COLO668 (cell line): ENCODE results near the gene ZNF407.

Experiments
- DNase-seq: peaks from one replicate; lab custom pipeline; 2025; ENCODE audit not compliant: unreplicated experiment; lab: John Stamatoyannopoulos, UW

The ZNF407 gene

GRCh38 chr18:74996055-74996454 is 398.4 kb downstream of the ZNF407 start:
- no peak for DNase-seq

- DNase-seq = no peak
Measured at GRCh38 chr18:74996996-74997395, 399.3 kb downstream of the ZNF407 start.

DNA sequence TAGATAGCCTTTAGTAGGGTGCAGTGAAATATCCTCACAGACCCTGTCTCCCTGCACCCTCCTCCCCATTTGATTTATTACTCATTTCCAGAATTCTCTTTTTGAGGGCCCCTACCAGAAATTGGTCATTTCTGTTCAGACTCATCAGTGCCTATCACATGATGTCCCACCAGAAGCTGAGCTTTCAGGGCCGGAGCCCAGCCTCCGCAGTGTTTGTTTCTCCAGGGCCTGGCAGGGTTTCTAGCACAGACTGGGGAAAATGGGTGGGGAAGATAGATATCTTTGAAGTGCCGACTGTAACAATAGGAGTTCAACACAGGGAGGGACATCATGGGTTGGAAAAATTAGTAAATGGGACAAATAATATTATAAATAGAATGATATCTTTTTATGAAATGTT is 403.2 kb downstream of the ZNF407 start:
- no peak for DNase-seq

- DNase-seq = no peak
Measured at GRCh38 chr18:75003039-75003438, 405.4 kb downstream of the ZNF407 start.

DNA sequence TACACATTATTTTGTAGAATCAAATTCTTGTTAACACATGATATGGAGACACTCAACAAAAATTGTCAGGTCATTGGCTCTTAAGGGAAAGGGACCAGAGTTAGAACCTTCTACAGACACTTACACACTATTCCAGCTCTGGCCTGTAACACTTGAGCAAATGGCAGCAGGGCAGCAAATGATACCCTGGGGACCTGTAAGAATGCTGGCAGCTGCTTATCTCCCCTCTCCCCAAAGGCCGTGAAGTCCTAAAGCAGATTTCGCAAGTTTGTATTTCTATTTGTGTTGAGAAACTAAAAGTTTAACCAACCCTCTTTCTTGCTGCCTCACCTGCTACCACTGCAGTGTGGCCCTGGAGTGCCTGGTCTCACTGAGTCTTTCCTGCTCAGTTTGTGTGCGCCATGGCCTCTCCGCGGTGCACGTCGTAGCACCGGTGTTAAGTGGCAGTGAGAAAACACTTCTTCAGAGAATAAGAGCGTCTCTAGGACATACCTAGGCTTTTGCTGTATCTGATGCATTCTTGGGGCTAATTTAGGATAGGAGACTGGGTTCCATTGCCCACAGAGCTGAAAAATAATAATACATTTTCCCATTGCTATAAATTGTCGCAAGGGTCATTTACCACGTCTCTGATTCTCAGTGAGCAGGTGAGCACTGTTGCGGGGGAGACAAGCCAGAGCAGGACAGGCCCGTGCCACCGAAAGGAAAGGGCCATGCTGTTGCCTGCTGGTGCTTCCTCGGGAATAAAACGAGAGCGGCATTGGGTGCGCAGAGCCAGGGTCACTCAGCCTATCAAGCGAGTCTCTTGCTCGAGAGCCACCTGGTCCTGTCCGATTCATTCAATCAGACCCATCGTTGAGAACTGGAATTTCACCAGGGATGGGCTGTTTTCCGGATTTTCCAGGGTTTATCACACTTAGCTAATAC is 406.4 kb downstream of the ZNF407 start:
- no peak for DNase-seq

- DNase-seq = no peak
Measured at GRCh38 chr18:75005626-75006025, 408.0 kb downstream of the ZNF407 start.

DNA sequence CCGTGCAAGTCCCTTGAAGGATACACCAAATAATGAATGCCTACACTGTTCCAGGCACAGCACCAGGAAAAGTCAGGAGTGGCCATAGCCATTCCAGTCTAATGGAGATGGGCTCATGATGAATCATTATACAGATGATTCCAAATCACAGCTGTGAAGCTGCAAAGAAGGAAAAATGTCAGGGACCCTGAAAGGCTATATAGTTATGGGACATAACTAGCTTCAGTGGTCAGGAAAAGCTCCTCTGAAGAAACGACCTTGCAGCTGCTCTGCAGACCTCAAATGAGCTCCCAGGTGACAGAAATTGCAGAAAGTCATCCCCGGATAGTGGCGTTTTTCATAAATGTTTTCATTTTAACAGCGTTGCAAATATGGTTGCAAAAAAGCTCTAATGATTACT is 410.5 kb downstream of the ZNF407 start:
- DNase-seq = no peak

DNA sequence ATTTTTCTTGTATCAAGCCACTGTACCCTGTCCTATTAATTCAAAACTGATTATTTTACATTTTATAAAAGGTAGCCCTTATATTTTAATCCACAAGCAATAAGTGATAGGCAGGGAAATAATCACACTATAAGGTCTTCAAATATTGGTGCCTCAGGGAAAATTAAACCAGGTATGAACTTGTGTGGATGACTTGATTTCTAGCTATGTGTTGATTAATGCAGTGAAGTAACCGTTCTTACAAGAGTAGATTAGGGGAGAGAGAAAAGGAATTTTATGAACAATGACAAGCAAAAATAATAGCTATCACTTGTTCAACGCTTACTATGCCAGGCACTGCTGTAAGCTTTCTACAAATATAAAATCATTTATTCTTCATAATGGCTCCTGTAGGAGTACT is 411.6 kb downstream of the ZNF407 start:
- DNase-seq = no peak

- DNase-seq = no peak
Measured at GRCh38 chr18:75009878-75010277, 412.2 kb downstream of the ZNF407 start.

DNA sequence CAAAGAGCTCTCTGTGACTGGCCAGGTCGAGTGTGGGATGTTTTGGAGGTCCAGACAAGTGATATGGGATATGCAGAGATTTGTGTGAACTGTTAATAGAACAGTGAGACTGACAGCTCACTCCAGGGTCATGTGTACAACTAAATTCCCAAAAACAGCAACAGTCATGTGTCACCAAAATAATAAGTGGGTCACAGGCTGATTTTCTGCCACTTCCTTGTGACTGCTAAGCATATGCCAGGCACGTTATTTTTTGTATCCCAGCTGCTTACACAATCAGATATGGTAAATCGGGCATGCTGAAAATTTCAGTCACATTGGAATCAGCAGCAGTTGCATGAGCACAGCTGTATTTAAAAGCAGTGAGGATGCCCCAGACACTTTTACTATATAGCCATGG is 412.6 kb downstream of the ZNF407 start:
- no peak for DNase-seq

- DNase-seq = no peak
Measured at GRCh38 chr18:75010689-75011088, 413.0 kb downstream of the ZNF407 start.

DNA sequence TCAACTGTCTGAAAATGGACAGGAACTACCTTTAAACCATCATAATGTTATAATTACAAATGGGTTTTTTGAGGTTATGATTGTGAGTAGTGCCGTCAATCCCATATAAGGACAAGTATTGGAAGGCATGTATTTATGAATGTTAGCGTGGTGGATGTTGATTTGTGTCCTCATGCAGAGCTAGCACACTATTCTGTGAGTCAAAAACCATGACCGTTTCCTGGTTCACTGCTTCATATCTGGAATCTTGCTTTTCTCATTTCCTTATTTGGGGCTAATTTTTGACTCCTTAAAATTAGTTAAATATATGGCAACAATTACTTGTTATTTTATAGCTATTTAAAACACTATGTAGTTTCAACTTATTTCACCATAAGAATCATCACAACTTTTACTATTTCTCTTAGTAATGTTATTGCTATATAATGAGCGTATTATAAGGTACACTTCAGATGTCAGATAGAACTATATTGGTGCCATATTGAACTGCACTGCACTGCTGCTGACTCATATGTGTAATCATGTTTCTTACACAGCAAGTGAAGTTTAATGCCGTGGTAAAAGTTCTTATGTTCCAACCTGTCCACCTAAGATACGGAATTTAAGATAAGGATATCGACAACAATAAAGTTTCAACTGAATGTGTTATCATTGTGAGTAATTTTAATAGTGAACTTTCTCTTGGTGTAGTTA is 418.5 kb downstream of the ZNF407 start:
- DNase-seq = no peak

GRCh38 chr18:75023473-75023872 is 425.8 kb downstream of the ZNF407 start:
- DNase-seq = no peak

DNA sequence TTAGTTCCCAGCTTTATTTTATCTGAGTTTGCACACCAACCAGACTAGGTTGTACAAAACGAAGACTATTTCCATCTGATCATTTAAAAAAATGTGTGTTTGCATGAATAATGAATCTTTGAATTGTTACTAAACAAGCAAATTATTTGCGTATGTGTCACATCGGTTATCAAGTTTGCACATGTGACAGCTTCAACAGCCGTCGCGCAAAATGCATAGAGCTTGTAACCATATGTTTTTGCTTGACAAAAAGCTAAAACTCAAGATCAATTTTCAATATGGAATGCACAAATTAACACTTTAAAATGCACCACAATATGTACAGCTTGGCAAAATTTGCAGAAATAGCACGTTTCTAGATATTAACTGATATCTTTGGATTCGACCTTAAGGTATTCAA is 427.2 kb downstream of the ZNF407 start:
- no peak for DNase-seq

DNA sequence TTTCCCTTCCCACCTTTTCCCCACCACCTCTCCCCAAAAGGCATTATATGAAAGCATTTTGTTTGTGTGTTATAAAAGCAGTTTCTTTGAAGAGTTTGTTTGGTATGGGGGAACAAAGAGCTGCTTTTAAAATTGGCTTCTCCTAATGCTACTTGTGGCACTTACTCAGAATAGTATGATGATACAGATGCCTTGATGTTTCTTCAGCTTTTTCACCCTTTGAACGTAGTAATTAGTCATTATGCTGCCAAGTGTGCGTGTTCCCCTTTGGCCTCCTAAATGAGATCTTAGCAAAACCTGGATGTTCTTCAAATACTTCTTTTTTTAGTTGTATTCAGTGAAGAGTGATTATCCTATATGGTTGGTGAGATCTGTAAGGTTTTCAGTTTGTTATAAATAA is 427.9 kb downstream of the ZNF407 start:
- DNase-seq = no peak

DNA sequence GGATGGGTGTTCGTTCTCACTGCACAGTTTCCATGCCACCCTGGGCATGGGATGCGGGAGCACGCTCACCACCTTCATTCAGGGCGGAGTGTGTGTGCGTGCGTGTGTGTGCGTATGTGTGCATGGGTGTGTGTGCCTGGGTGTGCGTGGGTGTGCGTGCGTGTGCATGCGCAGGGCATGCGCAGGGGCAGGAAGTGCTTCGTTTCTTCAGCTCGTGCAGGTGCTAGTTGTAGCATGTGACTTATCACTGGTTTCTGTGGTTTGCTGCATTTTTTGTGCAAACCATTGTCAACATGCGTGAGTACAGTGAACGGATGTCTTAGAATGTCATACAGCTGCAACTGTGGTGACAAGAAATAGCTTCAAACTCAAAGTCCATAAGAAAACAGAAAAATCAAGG is 431.8 kb downstream of the ZNF407 start:
- no peak for DNase-seq

DNA sequence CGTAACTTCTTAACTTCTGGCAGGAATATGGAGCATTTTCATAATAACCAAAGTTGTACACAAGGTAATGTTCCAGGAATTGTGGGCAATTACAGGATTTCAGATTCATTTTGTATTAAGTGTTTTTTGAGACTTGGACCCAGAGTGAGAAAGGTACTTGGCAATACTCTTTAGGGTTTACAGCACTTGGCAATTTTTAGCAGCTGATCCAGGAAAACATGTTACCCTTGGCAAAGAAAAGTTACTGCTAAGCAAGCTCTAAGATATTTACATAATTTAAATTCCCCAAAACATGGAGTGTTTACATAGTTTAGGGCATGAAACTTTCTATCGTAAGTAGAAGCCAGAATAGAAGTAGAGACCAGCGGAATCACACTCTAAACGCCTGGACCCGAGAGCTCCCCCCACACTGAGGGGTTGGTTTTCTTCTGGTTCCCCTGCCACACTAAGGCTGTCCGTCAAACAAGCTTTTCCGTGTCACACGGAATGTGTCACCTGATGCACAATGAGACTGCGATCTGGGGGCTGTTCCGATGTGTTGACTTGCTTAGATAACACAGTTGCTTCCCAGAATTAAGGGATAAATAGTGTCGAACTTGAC is 434.1 kb downstream of the ZNF407 start:
- no peak for DNase-seq

- DNase-seq = no peak
Measured at GRCh38 chr18:75033516-75033915, 435.8 kb downstream of the ZNF407 start.

DNA sequence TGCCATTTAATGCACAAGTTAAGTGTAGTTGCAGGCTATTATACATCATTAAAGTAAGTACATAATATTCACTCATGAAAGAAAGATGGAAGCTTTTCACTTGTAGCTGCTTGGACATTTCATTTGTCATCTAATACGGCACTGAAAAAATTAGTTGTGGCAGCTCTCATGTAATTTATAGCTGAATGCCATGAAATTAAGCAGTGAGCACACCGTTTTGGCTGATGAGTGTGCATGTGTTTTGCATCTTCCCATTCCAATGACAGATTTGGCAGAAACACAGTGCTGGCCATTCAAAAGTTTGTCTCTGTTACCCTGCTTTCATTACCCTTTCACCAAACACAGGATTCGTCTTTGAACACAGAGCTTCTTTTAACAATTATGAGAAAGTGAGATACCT is 437.3 kb downstream of the ZNF407 start:
- DNase-seq = no peak

DNA sequence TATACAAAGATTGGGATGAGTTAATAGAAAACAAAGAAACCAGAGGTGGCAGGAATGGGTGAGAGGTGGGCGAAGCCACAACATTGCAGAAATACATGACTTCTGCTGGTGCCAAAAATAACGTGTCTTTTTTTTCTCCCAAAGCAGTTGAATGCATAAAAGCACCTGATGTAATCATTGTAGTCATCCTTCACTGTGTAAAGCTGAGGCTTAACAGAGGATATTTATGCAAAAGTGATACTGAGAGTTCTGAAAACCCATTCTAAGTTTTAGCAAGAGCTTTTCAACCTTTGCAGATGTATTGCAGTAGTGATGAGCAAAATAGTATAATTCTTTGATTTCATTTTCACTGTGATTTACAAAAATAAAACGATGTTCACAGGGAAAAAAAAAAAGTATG is 438.3 kb downstream of the ZNF407 start:
- no peak for DNase-seq

GRCh38 chr18:75036917-75037688 is 439.4 kb downstream of the ZNF407 start:
- no peak for DNase-seq

GRCh38 chr18:75037689-75037955 is 440.0 kb downstream of the ZNF407 start:
- no peak for DNase-seq
